ENCODE data around the gene AFTPH. TPM values are rescaled to one million over a fixed set of nuclear protein-coding genes. Genes with fewer than 3 reads are reported as not detected.

The AFTPH gene
- total RNA-seq, 1 experiment from 2014 or later: 39.4 TPM

DNA sequence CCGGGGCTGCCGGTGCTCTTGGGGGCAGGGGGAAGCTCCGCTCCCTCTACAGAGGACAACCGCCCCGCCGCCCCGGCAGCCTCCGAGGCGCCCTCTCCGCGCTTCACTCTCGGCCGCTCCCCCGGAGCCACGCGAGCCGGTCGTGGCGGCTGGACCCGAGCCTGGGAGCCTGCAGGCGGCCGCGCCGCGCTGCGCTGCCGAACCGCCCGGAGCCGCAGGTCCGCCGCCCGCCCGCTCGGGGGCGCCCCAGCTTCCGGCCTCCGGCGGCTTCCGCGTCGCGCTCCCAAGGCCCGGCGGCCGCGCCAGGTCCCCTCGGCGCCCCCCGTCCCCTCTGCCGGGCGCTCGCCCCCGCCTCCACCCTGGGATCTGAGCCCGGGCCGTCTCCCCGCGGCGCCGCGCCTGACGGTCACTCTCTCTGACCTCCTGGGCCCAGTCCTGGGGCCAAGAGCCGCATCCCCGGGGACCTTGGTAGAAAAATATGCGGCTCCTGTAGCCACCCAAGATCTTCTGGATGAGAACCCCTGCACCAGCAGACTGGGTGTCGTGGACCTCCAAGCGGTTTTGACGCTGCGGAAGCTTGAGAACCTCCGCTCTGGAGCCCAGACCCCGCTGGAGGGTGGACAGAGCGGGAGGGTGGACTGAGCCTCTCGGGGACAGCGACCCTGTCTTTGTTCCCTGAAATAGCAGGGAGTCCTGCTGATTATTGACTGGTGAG, 85.3 kb downstream of the AFTPH start:
- DNase-seq (ENCODE audit: extremely low read depth, low read depth): peak; percentile 33

DNA sequence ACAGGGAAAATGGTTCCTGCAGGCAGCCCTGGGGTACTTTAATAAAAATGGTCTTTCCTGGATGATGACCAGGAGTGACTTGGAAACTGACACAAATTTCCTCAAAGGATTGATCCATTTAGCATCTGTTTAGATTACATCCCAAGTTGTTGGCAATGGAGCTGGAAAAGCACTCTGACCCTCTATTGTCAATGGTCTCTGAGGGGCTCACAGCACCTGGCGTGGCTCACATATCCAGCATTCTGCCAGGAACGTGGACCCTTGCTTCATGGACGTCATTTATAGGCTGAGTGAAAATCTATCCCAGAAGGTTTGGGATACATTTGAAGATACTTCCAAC, 85.8 kb downstream of the AFTPH start:
- DNase-seq (ENCODE audit: extremely low read depth, low read depth): no peak

DNA sequence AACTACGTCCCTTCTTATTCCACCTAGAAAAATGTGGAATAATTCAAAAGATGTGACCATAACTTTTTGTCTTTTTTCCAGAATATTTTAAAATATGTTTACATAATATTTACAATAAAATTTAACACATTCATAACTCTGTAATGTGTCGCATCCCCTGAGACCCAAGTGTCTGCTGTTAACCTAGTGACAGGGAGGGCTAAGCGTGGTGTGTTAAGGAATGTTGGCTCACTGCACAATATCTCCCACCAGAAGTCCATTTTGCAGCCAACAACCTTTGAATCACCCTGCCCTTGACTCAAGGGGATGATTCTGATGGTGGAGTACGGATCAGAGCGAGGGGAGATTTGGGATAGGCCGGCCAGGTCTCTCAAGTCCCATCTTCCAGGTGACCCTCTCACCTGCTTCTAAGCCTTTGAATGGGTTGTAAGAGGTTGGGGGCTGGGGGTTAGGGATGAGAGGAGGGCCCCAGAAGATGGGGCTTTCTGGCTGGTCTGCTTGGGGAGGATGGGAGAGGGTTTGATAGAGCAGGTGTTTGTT, 86.3 kb downstream of the AFTPH start:
- no peak for DNase-seq (ENCODE audit: extremely low read depth, low read depth)

DNA sequence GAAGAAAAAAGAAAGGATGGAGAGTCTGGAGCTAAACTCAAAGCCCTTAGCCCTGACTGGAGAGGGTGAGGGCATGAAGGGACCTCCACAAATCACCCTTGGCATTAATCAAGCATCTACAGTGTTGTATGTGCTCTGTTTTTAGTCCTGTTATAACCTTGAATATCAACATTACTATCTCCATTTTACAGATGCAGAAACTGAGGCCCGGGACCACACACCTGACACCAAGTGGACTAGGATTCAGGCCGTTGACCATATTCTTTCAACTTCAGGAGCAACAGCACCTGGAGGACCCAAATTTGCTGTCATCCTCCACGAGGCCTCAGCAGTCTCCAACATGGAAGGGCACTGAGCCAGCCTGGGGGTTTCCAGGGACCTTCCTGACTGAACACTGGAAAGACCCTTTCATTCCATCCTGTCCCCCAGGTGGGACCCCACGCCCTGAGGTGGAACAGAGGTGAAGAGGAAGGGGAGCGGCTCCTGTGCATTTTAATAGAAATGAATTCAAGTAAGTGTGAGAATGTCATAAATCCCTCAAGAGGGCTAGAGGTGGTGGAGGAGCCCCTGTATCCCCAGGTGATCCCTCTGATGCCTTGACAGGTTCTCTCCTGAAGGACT, 88.6 kb downstream of the AFTPH start:
- no peak for DNase-seq (ENCODE audit: extremely low read depth, low read depth)

DNA sequence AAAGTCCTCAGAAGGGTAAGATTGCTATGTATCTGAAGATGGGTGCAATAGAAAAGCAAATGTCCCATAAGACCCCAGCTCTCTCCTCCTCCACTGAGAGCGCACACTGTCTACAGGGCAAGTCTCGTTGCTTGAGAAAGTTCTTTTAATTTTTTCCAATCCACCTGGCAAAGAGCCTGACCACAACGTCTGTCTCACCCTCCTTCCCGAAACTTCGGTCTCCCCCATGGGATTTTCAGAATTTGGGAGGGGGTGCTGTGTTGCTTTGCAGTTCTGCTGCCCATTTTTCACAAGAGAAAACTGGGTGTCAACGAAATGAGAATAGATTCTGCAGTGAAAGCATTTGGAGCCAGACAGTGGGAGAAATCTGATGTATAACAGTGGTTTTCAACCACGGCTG, 89.1 kb downstream of the AFTPH start:
- DNase-seq (ENCODE audit: extremely low read depth, low read depth): no peak

DNA sequence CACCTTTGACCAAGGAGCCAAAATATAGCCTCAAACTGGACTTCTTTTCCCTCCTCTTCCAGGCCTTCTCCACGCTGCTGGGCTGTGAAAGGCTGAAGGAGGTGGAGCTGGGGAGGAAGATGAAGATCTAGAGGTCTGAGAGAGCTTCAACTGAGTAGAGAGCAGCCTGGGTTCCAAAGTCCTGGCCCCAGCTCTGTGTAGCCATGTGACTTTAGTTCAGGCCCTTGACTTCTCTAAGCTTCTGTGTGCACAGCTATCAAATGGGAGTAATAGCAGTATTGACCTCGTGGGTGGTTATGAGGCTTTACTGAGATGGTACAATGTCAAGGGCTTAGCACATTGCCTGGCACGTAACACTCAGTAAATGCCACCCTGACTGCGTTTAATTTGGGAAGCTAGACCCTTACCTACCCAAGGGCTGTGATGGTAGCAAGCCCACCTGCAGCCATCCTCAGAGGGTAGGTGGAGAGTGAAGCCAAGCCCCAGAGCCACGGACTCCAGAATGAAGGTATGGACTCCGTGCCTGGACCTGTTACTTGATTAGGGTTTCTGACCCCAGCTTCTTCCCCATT, 91.2 kb downstream of the AFTPH start:
- no peak for DNase-seq (ENCODE audit: extremely low read depth, low read depth)

DNA sequence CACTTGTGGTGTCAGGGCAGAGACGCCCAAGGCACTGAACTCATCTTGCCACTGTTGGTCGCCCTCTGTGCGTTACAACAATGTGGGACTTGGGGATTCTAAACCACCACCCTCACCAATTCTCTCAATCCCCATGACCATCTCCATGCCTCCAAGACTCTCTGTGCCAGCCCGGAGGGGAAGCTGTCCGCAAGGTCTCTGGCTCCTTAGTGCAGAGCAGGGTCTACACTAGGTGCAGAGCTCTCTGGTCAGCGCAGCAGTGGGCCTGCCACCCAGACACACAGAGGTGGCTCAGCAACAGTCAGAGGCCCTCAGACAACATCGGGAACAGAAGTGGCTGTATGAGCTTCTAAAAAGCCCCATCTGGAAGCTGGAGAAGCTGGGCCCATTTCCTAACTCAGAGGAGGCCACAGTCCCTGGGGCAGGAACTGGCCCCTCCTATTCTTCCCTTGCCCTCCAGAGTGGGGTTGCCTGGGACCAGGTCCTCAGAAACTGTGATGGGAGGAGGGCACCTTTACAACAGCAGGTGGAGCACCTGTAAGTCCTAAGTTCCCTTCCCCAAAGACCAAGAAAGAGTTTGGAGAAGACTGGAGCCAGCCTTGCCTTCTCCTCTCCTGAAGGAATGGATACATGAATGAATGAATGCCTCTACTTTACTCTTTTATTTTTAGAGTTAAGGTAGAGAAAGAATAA, 91.9 kb downstream of the AFTPH start:
- no peak for DNase-seq (ENCODE audit: extremely low read depth, low read depth)

DNA sequence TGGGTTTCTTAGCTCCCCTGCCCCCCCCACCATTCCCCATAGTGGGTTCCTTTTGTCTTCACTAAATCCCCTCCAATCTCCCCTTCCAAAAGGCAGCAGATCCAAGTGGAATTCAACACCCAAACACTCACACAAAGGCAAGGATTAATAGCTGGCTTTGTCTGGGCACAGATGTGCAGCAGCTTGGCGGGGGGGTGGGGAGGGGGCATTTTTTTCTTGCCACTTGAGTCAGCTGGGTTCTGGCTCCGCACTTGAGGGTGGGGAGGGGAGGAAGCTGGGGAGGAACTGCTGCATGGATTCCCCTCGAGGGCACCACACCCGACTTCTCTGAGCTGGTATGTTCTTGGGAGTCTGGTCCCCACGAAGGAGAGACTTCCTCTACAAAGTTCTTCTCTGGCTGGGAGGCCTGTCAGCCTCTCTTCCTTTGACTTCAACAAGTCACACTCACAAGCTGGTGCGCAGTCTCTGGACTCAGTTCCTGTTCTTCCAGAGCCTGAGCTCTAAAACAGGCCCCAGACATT, 93.6 kb downstream of the AFTPH start:
- no peak for DNase-seq (ENCODE audit: extremely low read depth, low read depth)

DNA sequence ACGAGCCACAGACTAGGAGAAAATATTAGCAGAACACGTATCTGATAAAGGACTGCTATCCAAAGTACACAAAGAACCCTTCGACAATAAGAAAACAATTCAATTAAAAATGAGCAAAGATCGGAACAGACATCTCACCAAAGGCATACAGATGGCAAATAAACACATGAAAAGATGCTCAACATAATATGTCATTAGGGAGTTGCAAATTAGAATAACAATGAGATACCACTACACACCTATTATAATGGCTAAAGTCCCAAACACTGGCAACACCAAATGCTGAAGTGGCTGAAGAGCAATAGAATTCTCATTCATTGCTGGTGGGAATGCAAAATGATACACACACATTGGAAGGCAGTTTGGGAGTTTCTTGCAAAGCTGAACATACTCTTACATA, 96.5 kb downstream of the AFTPH start:
- no peak for DNase-seq (ENCODE audit: extremely low read depth, low read depth)

DNA sequence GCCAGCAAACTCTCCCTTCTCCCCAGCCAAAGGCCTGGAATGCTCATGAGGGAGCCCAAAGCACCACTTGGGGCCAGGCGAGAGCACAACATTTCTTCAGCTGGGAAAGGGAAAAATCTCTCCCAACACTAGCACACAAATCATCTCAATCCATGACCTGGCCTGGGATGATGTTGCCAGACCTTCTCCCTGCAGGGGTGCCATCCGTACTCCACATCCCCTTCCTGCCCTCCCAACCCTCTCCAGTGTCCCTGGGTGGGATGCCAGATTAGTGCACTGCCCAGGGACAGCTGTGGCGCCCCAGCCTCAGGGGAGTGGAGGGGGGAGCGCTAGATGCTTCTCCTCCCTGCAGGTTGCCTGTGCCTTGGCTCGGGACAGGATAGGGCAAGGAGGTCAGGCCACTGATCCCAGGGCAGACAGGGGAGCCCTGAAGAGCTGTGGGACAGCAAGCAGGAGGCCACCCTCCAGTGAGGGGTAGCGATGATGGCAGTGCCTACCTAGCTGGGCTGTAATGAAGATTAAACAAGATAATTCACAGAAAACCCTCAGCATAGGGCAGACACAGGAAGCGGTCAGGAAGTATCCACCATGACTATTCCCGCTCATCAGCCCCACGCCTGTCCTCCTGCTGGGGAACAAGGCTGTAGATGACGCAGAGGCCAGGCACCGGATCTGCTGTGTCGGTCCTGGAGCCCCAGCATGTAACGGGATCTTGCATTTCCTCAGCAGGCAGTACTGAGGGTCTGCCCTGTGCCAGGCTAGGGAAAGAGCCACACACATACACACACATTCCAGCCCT, 98.5 kb downstream of the AFTPH start:
- DNase-seq (ENCODE audit: extremely low read depth, low read depth): no peak

DNA sequence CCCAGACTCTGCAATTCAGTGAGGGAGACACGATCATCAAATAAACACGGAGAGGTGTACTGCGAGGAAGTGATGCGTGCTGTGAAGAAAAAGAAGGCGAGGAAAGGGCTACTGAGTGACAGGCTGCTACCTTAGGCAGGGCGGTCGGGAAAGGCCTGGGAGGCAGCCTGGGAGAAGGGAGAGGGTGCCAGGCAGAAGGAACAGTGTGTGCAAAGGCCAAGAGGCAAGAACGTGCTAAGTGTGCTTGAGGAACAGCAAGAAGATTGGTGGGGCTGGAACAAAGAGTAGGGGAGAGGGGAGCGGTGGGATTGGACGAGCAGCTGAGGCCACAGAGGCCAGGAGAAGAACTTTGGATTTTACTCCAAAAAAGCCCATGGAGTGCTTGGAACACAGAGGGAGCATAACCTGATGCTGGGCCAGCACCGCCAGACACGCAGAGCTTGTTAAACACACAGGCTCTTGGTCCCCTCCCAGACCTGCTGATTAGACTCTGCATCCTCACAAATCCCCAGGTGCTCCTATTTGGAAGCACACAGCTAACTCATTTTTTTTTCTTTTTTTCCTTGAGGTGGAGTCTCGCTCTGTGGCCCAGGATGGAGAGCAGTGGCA, 99.2 kb downstream of the AFTPH start:
- no peak for DNase-seq (ENCODE audit: extremely low read depth, low read depth)

DNA sequence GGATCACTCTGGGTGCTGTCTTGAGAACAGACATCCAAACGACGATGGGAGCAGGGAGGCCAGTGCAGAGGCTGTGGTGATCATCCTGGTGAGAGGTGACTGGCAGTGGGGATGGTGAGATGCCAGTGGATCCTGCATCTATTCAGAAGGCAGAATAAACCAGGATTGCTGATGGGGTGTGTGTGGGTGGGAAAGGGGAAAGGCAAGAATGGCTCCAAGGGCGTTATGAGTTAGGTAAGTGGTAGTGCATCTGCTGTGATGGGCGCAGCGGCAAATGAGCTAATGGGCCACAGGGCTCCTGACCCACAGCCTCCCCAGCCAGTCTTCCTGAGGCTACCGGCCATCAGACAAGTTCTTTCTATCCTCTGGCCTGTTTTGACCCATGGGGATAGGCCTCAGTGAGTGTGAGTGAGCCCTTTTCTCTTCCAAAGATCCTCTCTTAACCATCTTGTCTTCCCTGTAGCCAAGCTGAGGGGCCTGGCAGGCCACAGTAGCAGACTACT, 100.0 kb downstream of the AFTPH start:
- DNase-seq (ENCODE audit: extremely low read depth, low read depth): no peak

DNA sequence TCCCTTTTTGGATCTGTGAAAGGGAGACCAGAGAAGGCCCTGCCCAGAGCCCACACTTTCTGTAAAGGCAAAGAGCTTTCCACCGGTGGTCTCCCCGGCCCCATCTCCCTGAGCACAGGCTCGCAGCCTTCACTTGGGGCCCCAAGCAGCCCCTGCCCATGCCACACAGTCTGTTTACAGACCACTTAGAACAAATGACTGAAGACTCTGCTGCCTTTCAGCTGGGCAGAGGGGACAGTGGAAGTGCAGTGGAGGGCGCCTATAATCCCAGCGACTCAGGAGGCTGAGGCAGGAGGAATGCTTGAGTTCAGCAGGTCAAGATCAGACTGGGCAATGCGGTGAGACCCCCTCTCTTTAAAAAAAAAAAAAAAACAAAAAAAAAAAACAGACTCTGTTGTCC, 100.7 kb downstream of the AFTPH start:
- no peak for DNase-seq (ENCODE audit: extremely low read depth, low read depth)

DNA sequence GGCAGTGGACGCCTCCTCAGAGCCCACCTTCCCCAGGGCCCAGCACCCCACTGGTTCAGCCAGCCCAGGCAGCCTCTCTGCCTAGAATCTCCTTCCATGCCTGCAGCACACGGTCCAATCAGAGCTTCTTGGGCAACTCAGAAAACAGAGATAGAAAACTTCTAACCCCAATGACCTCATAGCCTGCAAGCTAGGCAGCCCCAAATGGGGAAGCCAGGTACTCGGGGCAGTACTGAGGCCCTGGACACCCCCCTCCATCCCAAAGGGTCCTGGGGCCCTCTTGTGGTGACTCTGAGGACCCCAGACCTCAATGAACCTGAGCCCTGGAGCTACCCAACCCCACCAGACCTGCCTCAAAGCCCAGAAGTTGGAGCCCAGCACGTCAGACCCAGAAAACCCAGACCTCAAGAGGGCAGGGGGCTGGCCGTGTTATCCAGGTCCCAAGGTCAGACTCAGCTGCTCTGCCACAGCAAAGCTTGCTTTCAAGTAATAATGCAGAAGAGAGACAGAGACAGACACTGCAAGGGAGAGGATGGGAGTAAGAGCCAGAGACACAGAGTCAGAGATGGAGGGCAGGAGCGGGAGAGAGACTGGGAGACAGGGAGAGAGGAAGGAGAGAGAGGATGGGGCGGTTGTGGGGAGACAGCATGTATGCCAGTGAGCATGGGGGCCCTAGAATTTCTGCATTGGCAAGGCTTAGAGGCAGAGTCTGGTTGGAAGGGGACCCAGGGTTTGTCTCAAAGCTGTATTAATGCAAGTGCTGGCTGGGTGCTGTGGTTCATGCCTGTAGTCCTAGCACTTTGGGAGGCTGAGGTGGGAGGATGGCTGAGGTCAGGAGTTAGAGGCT, 101.4 kb downstream of the AFTPH start:
- no peak for DNase-seq (ENCODE audit: extremely low read depth, low read depth)

DNA sequence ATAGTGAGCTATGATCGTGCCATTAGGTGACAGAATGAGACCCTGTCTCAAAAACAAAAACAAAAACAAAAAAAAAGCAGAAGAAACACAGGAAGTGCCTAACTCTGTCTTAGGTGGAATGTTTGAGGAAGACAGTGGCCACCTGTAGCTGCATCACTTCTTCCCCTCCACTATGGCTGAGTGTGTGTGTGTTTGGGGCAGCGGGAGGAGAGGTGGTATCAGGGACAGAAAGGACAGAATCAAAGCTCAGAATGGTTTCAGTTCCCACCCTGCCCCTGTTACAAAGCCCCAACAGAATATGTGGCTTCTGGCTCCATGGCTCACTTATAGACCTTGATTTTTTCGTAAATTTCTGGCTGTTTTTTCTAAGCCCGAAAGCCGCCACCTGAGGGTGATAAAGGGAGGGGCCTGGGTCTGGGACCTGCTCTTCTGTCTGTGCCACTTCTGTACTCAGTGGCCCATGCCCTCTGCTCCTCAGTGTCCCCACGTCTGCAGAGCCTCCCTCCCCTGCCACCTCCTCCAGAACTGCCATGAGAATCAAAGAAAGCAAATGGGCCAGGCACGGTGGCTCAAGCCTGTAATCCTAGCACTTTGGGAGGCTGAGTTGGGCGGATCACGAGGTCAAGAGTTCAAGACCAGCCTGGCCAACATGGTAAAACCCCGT, 102.2 kb downstream of the AFTPH start:
- DNase-seq (ENCODE audit: extremely low read depth, low read depth): no peak

DNA sequence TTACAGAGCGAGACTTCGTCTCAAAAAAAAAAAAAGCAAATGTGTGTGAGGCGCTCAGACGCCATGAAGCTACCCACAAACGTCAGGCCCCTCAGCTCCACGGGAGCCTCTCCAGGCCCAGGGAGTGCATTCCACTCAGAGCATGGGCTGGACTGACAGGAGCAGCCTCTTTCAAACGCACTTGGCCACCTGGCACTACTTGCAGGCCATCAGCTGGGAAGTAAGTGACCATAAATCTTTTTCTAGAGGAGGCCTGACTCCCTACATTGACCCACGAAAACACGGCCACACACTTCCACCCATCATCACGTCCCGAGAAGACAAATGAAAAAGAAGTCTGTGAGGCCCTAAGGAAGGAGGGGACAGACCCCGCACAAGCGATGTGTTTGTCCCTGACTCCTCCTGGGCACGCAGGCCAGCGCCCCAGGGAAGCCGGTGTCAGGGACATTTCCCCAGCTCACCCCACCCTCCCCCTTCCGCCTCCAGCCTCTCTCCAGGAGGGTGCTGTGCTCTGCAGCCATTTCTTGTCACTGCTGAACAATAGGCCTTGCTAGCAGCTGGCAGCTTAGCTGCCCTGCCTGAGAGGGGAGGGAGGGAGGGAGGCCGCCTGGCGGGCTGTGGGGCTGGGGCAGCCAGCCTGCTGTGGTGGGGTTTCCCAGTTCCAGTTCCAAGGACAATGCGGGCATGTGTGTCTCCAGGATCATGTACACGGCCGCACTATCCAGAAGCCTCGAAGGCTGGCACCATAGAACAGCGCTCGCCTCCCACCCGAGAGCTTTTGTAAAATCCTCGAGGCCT, 103.0 kb downstream of the AFTPH start:
- no peak for DNase-seq (ENCODE audit: extremely low read depth, low read depth)
